ENCODE results near the gene TSPAN9. TPM values are rescaled to one million over a fixed set of nuclear protein-coding genes. Genes with fewer than 3 reads are reported as not detected.

The TSPAN9 gene
- total RNA-seq, 1 donor from 2014 or later: 17.7 TPM

- H3K36me3 ChIP-seq (ENCODE audit: control insufficient read depth, insufficient read depth, low read length): no peaks in the 10 kb centered on the region
- no peak for TF ChIP-seq CTCF (IDR thresholded peaks at IDR 0.05; ENCODE audit: insufficient read depth, low read length, poor library complexity, severe bottlenecking)
These were observed 99.6 kb downstream of the TSPAN9 start for GRCh38 chr12:3176754-3177153.

GRCh38 chr12:3177778-3178425 lies 100.7 kb downstream of the TSPAN9 start:
- H3K36me3 ChIP-seq (ENCODE audit: control insufficient read depth, insufficient read depth, low read length): no peaks in the 10 kb centered on the region
- TF ChIP-seq CTCF (IDR thresholded peaks at IDR 0.05; ENCODE audit: insufficient read depth, low read length, poor library complexity, severe bottlenecking): no peak
- no peak overlapping the region for H3K4me3 ChIP-seq (ENCODE audit: low read depth, low read length)
- no peaks in the 10 kb centered on the region for H3K27me3 ChIP-seq (ENCODE audit: control insufficient read depth, insufficient read depth, low read length)
- DNase-seq (ENCODE audit: low read depth): no peak

More at GRCh38 chr12:3176754-3177153, 99.6 kb downstream of the TSPAN9 start:
- Histone ChIP-seq H3K4me3 (ENCODE audit: low read depth, low read length) (no peak overlapping the region), H3K27me3 (ENCODE audit: control insufficient read depth, insufficient read depth, low read length) (no peaks in the 10 kb centered on the region)
- no peak for DNase-seq (ENCODE audit: low read depth)

GRCh38 chr12:3178671-3179313 lies 101.6 kb downstream of the TSPAN9 start:
- no peak for DNase-seq (ENCODE audit: low read depth)
- H3K4me3 ChIP-seq (ENCODE audit: low read depth, low read length): no peak overlapping the region
- H3K27me3 ChIP-seq (ENCODE audit: control insufficient read depth, insufficient read depth, low read length): no peaks in the 10 kb centered on the region
- TF ChIP-seq CTCF (IDR thresholded peaks at IDR 0.05; ENCODE audit: insufficient read depth, low read length, poor library complexity, severe bottlenecking): no peak
- H3K36me3 ChIP-seq (ENCODE audit: control insufficient read depth, insufficient read depth, low read length): no peaks in the 10 kb centered on the region

- Histone ChIP-seq H3K36me3 (ENCODE audit: control insufficient read depth, insufficient read depth, low read length) (no peaks in the 10 kb centered on the region), H3K27me3 (ENCODE audit: control insufficient read depth, insufficient read depth, low read length) (no peaks in the 10 kb centered on the region), H3K4me3 (ENCODE audit: low read depth, low read length) (no peak overlapping the region)
- TF ChIP-seq CTCF (IDR thresholded peaks at IDR 0.05; ENCODE audit: insufficient read depth, low read length, poor library complexity, severe bottlenecking): no peak
- no peak for DNase-seq (ENCODE audit: low read depth)
These were observed 102.6 kb downstream of the TSPAN9 start for GRCh38 chr12:3179731-3180130.

GRCh38 chr12:3182426-3182825 lies 105.2 kb downstream of the TSPAN9 start:
- H3K36me3 ChIP-seq (ENCODE audit: control insufficient read depth, insufficient read depth, low read length): no peaks in the 10 kb centered on the region
- TF ChIP-seq CTCF (IDR thresholded peaks at IDR 0.05; ENCODE audit: insufficient read depth, low read length, poor library complexity, severe bottlenecking): no peak
- no peak for DNase-seq (ENCODE audit: low read depth)
- H3K4me3 ChIP-seq (ENCODE audit: low read depth, low read length): no peak overlapping the region
- no peaks in the 10 kb centered on the region for H3K27me3 ChIP-seq (ENCODE audit: control insufficient read depth, insufficient read depth, low read length)

Measured in kidney epithelial cell (primary cell).